SU-DHL-6 (cell line): ENCODE measurements around the gene BRD8.

ENCODE experiments used
- H2AFZ ChIP-seq: fragments of 200-600 bp; sonication (generic); 2 replicates; pipeline ENCODE4 v1.6.1; 2014; ENCODE audit warnings: low read depth, mild to moderate bottlenecking, moderate library complexity, mixed read lengths, antibody characterized with exemption, low read length; ENCODE audit not compliant: severe bottlenecking
- H3F3A ChIP-seq: fragments of 200-600 bp; shearing (Covaris generic); 2 replicates; pipeline ENCODE4 v1.6.0; 2016; ENCODE audit warnings: antibody characterized with exemption, mild to moderate bottlenecking; ENCODE audit not compliant: insufficient read depth
- H3K27ac ChIP-seq: fragments of 200-600 bp; sonication (generic); 2 replicates; pipeline ENCODE4 v1.5.1; 2016; ENCODE audit warnings: low read depth, mild to moderate bottlenecking, low read length, moderate library complexity, mixed read lengths
- H3K27me3 ChIP-seq: fragments of 200-600 bp; sonication (generic), shearing (Covaris generic); 2 replicates; pipeline ENCODE4 v1.6.0; 2014; ENCODE audit warnings: mild to moderate bottlenecking, low read length
- H3K36me3 ChIP-seq: fragments of 200-600 bp; sonication (generic); 2 replicates; pipeline ENCODE4 v1.6.1; 2014; ENCODE audit warnings: mild to moderate bottlenecking, low read length, mixed read lengths
- H3K4me2 ChIP-seq: fragments of 300-600, 200-600 bp; shearing (Covaris generic), sonication (generic); 2 replicates; pipeline ENCODE4 v1.6.0; 2014; ENCODE audit warnings: low read length, low read depth, mild to moderate bottlenecking; ENCODE audit not compliant: poor library complexity, severe bottlenecking
- H3K4me3 ChIP-seq: fragments of 200-600 bp; sonication (generic); 2 replicates; pipeline ENCODE4 v1.5.1; 2014; ENCODE audit warnings: antibody characterized with exemption, low read length, mild to moderate bottlenecking, mixed read lengths; ENCODE audit not compliant: insufficient read depth, poor library complexity, severe bottlenecking
- H3K79me2 ChIP-seq: fragments of 200-600 bp; sonication (generic); 2 replicates; pipeline ENCODE4 v1.6.1; 2014; ENCODE audit warnings: mild to moderate bottlenecking, low read length, moderate library complexity; ENCODE audit not compliant: insufficient read depth
- H3K9ac ChIP-seq: fragments of 200-600 bp; sonication (generic); 2 replicates; pipeline ENCODE4 v1.7.0; 2014; ENCODE audit warnings: mild to moderate bottlenecking, low read length
- H3K9me2 ChIP-seq: fragments of 200-600 bp; sonication (generic); replicated peaks from 2 replicates; pipeline ENCODE4 v1.6.1; 2014; ENCODE audit warnings: low read length; ENCODE audit not compliant: insufficient read depth
- H3K9me3 ChIP-seq: fragments of 200-600 bp; sonication (generic); 2 replicates; pipeline ENCODE4 v1.6.1; 2014; ENCODE audit warnings: low read length, mixed read lengths; ENCODE audit not compliant: insufficient read depth
- H4K20me1 ChIP-seq: fragments of 200-600 bp; sonication (generic); 2 replicates; pipeline ENCODE4 v1.6.1; 2014; ENCODE audit warnings: low read depth, mild to moderate bottlenecking, antibody characterized with exemption, low read length, moderate library complexity, mixed read lengths
- CTCF ChIP-seq: fragments of 200-600 bp; sonication (generic); IDR thresholded peaks from one replicate; pipeline ENCODE4 v1.5.1; 2017; ENCODE audit warnings: antibody characterized with exemption, mild to moderate bottlenecking, low read length, moderate library complexity; ENCODE audit not compliant: insufficient read depth, poor library complexity, severe bottlenecking
- EZH2phosphoT487 ChIP-seq: fragments of 200-600 bp; sonication (generic), shearing (Covaris generic); conservative IDR thresholded peaks from 2 replicates; pipeline ENCODE4 v1.6.1; 2018; ENCODE audit warnings: mild to moderate bottlenecking, antibody characterized with exemption, low read length, moderate library complexity, mixed read lengths

Gene BRD8

DNA sequence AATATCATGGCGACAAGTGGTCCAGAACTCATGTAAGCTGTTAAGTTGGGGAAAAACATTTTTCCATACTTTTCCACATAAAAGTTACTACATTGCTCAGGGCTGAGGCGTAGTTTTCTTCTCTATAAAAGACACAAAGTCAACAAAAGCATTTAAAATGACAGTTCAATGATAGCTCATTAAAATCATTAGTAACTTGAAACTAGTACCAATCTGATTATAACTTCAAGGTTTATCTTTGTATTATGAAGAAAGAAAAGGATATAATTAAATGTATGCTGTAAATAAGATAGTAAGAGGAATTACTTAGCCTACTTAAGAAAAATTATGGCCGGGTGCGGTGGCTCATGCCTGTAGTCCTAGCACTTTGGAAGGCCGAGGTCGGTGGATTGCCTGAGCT is 49.1 kb downstream of the BRD8 start:
- Histone ChIP-seq H3F3A (no peaks in the 10 kb centered on the region), H3K36me3 (no peaks in the 10 kb centered on the region), H3K4me2 (no peak overlapping the region), H3K79me2 (no peaks in the 10 kb centered on the region), H3K9me3 (no peaks in the 10 kb centered on the region), H3K27me3 (no peaks in the 10 kb centered on the region), H3K27ac (no peak overlapping the region), H3K9me2 (no peaks in the 10 kb centered on the region), H3K9ac (no peak overlapping the region), H2AFZ (no peak overlapping the region), H3K4me3 (no peak overlapping the region), H4K20me1 (no peaks in the 10 kb centered on the region)
- TF ChIP-seq CTCF (no peak), EZH2phosphoT487 (no peak)

GRCh38 chr5:138128334-138128733 is 50.1 kb downstream of the BRD8 start:
- Histone ChIP-seq H2AFZ (no peak overlapping the region), H3K9me3 (no peaks in the 10 kb centered on the region), H3K4me2 (no peak overlapping the region), H3F3A (no peaks in the 10 kb centered on the region), H4K20me1 (no peaks in the 10 kb centered on the region), H3K36me3 (no peaks in the 10 kb centered on the region), H3K4me3 (no peak overlapping the region), H3K27ac (no peak overlapping the region), H3K9ac (no peak overlapping the region), H3K79me2 (no peaks in the 10 kb centered on the region), H3K27me3 (no peaks in the 10 kb centered on the region), H3K9me2 (no peaks in the 10 kb centered on the region)
- TF ChIP-seq CTCF (no peak), EZH2phosphoT487 (no peak)

- TF ChIP-seq CTCF, result no peak
- Histone ChIP-seq H3K27ac (no peak overlapping the region), H3K4me2 (no peak overlapping the region), H3K9me3 (no peaks in the 10 kb centered on the region), H3K4me3 (no peak overlapping the region), H2AFZ (no peak overlapping the region), H3K9ac (no peak overlapping the region), H3K79me2 (no peaks in the 10 kb centered on the region), H3K27me3 (no peaks in the 10 kb centered on the region), H3K9me2 (no peaks in the 10 kb centered on the region), H3K36me3 (no peaks in the 10 kb centered on the region), H4K20me1 (no peaks in the 10 kb centered on the region), H3F3A (no peaks in the 10 kb centered on the region)
These were observed 63.2 kb downstream of the BRD8 start for GRCh38 chr5:138115254-138115653.

DNA sequence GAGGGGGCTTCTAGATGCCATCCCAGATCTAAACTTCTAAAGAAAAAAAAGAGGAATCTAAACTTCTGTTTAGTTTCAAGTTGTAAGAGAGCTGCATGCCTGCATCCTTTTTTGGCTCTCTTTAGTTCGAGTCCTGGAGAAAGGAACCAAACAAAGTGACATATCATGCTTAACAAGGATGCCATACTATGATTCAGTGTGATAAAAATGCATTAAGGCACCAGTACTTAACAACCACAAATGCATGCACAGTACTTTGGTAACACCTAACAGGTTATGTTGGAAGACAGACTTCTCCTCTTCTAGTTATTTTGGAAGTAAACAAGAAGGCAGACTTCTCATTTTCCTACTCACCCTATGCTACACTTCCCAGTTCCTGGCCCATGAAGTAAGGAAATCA is 66.5 kb downstream of the BRD8 start:
- Histone ChIP-seq H3K9me3 (no peaks in the 10 kb centered on the region), H3K27me3 (no peaks in the 10 kb centered on the region), H3K9ac (no peak overlapping the region), H3K4me2 (no peak overlapping the region), H3F3A (no peaks in the 10 kb centered on the region), H3K36me3 (no peaks in the 10 kb centered on the region), H3K27ac (no peak overlapping the region), H3K9me2 (no peaks in the 10 kb centered on the region), H3K79me2 (no peaks in the 10 kb centered on the region), H4K20me1 (no peaks in the 10 kb centered on the region), H2AFZ (no peak overlapping the region), H3K4me3 (no peak overlapping the region)
- TF ChIP-seq EZH2phosphoT487 (no peak), CTCF (no peak)
